ENCODE results near the gene GTF2A1. TPM values are rescaled to one million over a fixed set of nuclear protein-coding genes. Genes with fewer than 3 reads are reported as not detected.

GTF2A1 gene
- total and polyA plus RNA-seq, 2 experiments from 2014 or later: 3.8 to 25.1 TPM

DNA sequence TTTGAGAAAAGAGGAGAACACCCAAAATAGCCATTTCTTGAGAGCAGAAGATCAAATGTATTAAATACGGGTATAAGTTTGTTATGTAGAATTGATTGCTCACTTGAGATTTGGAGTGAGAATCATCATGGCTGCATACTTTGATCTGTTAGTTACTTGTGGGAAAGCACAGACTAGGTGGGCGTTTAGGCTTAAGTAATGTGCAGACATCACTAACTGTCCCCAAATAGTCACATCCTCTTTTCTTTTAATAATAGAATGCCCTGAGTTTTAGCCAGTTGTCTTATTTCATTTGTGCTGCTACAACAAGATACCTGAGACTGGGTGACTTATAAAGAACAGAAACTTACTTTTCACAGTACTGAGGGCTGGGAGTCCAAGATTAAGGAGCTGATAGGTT is 14.3 kb upstream of the GTF2A1 start:
- Histone ChIP-seq H3K9me3 (ENCODE audit: low read depth) (no peaks in the 10 kb centered on the region), H4K20me1 (ENCODE audit: insufficient read depth, poor library complexity, severe bottlenecking) (no peaks in the 10 kb centered on the region), H3K79me2 (no peaks in the 10 kb centered on the region), H3K36me3 (replicated peaks; ENCODE audit: insufficient read depth, low read depth) (no peaks in the 10 kb centered on the region), H3K4me2 (no peak overlapping the region), H3K4me1 (ENCODE audit: insufficient read depth) (peaks cover 6% of the 10 kb centered on the region), H3K4me3 (no peak overlapping the region), H3K27me3 (no peaks in the 10 kb centered on the region), H3K27ac (no peak overlapping the region), H2AFZ (no peak overlapping the region), H3K9me2 (replicated peaks; ENCODE audit: insufficient read depth) (no peaks in the 10 kb centered on the region)
- no peak for DNase-seq (ENCODE audit: low spot score)
- 89% methylated on average over 2 of the region's 2 CpGs for WGBS (ENCODE audit: low lambda C conversion rate, missing lambda C conversion rate)
- no peak for TF ChIP-seq EZH2 (IDR thresholded peaks at IDR 0.05; ENCODE audit: borderline replicate concordance)
- no peak for TF ChIP-seq EZH2phosphoT487 (IDR thresholded peaks at IDR 0.05; ENCODE audit: low read depth, severe bottlenecking, unreplicated experiment)
- no peak for TF ChIP-seq CTCF (IDR thresholded peaks at IDR 0.05; ENCODE audit: poor library complexity)

GRCh38 chr14:81234278-81234677 is 13.5 kb upstream of the GTF2A1 start:
- TF ChIP-seq EZH2phosphoT487 (IDR thresholded peaks at IDR 0.05; ENCODE audit: low read depth, severe bottlenecking, unreplicated experiment) (no peak), EZH2 (IDR thresholded peaks at IDR 0.05; ENCODE audit: borderline replicate concordance) (no peak), CTCF (IDR thresholded peaks at IDR 0.05; ENCODE audit: poor library complexity) (no peak)
- no peak for DNase-seq (ENCODE audit: low spot score)

DNA sequence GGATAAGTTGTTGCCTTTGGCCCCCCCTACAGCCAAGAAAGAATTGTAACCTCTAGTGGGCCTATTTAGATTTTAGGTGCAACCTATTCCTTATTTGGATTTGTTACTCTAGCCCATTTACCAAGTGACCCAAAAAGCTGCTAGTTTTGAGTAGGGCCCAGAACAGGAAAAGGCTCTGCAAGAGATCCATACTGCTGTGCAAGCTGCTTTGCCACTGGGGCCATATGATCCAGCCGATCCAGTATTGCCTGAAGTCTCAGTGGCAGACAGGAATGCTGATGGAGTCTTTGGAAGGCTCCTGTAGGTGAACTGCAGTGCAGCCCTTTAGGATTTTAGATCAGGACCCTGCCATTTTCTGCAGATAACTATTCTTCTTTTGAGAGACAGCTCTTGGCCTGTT is 12.9 kb upstream of the GTF2A1 start:
- no peaks in the 10 kb centered on the region for H3K79me2 ChIP-seq
- no peaks in the 10 kb centered on the region for H3K9me3 ChIP-seq (ENCODE audit: low read depth)
- H3K4me1 ChIP-seq (ENCODE audit: insufficient read depth): peaks cover 6% of the 10 kb centered on the region
- no peak overlapping the region for H2AFZ ChIP-seq
- no peak overlapping the region for H3K4me3 ChIP-seq
- H3K27ac ChIP-seq: no peak overlapping the region
- no peak for TF ChIP-seq EZH2phosphoT487 (IDR thresholded peaks at IDR 0.05; ENCODE audit: low read depth, severe bottlenecking, unreplicated experiment)
- TF ChIP-seq EZH2 (IDR thresholded peaks at IDR 0.05; ENCODE audit: borderline replicate concordance): no peak
- TF ChIP-seq CTCF (IDR thresholded peaks at IDR 0.05; ENCODE audit: poor library complexity): no peak
- H3K4me2 ChIP-seq: no peak overlapping the region
- DNase-seq (ENCODE audit: low spot score): no peak
- whole genome bisulfite sequencing (ENCODE audit: low lambda C conversion rate, missing lambda C conversion rate): 100% methylated on average over 1 of the region's 1 CpG
- no peaks in the 10 kb centered on the region for H3K9me2 ChIP-seq (replicated peaks; ENCODE audit: insufficient read depth)
- no peaks in the 10 kb centered on the region for H3K27me3 ChIP-seq
- no peaks in the 10 kb centered on the region for H3K36me3 ChIP-seq (replicated peaks; ENCODE audit: insufficient read depth, low read depth)
- H4K20me1 ChIP-seq (ENCODE audit: insufficient read depth, poor library complexity, severe bottlenecking): no peaks in the 10 kb centered on the region

More at GRCh38 chr14:81234278-81234677, 13.5 kb upstream of the GTF2A1 start:
- Histone ChIP-seq H3K4me3 (no peak overlapping the region), H3K9me3 (ENCODE audit: low read depth) (no peaks in the 10 kb centered on the region), H3K27ac (no peak overlapping the region), H3K4me2 (no peak overlapping the region), H2AFZ (no peak overlapping the region), H3K27me3 (no peaks in the 10 kb centered on the region), H3K36me3 (replicated peaks; ENCODE audit: insufficient read depth, low read depth) (no peaks in the 10 kb centered on the region), H3K79me2 (no peaks in the 10 kb centered on the region), H4K20me1 (ENCODE audit: insufficient read depth, poor library complexity, severe bottlenecking) (no peaks in the 10 kb centered on the region), H3K4me1 (ENCODE audit: insufficient read depth) (peaks cover 6% of the 10 kb centered on the region), H3K9me2 (replicated peaks; ENCODE audit: insufficient read depth) (no peaks in the 10 kb centered on the region)

DNA sequence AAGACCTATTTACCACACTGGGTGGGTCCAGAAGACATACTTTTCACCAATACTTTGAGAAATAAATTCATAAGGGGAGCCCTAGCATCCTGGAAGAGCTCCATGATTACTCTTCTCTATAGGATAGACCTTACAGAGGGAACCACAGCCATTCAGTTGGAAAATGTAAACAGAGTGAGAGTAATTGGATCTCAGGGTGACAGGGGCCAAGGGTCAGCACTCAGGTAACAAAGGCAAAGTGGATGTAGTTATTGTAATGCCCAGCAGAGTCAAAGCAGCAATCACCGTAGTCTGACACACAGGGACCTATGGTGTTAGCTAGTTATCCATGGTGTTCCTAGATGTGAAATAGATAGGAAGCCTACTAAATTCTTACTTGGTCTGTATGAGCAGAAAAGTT is 10.8 kb upstream of the GTF2A1 start:
- H3K9me3 ChIP-seq (ENCODE audit: low read depth): no peaks in the 10 kb centered on the region
- no peak overlapping the region for H2AFZ ChIP-seq
- H3K4me3 ChIP-seq: no peak overlapping the region
- no peaks in the 10 kb centered on the region for H3K27me3 ChIP-seq
- DNase-seq (ENCODE audit: low spot score): no peak
- TF ChIP-seq EZH2phosphoT487 (IDR thresholded peaks at IDR 0.05; ENCODE audit: low read depth, severe bottlenecking, unreplicated experiment) (no peak), EZH2 (IDR thresholded peaks at IDR 0.05; ENCODE audit: borderline replicate concordance) (no peak), CTCF (IDR thresholded peaks at IDR 0.05; ENCODE audit: poor library complexity) (no peak)
- H3K36me3 ChIP-seq (replicated peaks; ENCODE audit: insufficient read depth, low read depth): no peaks in the 10 kb centered on the region
- no peak overlapping the region for H3K27ac ChIP-seq
- no peak overlapping the region for H3K4me2 ChIP-seq
- H4K20me1 ChIP-seq (ENCODE audit: insufficient read depth, poor library complexity, severe bottlenecking): no peaks in the 10 kb centered on the region
- H3K4me1 ChIP-seq (ENCODE audit: insufficient read depth): peaks cover 6% of the 10 kb centered on the region
- no peaks in the 10 kb centered on the region for H3K79me2 ChIP-seq
- no peaks in the 10 kb centered on the region for H3K9me2 ChIP-seq (replicated peaks; ENCODE audit: insufficient read depth)
- 42% methylated on average over 1 of the region's 1 CpG for WGBS (ENCODE audit: low lambda C conversion rate, missing lambda C conversion rate)
